Smooth muscle cell (in vitro differentiated cells): ENCODE results near the gene NID1. TPM values are rescaled to one million over a fixed set of nuclear protein-coding genes. Genes with fewer than 3 reads are reported as not detected.

Experiments used
- DNase-seq: peaks from one replicate; lab custom pipeline; 2025; ENCODE audit not compliant: unreplicated experiment; lab: John Stamatoyannopoulos, UW
- H2AFZ ChIP-seq: fragments of 200-600 bp; sonication (generic); 2 replicates; pipeline ENCODE4 v1.6.0; 2016; ENCODE audit warnings: antibody characterized with exemption, low read depth, mild to moderate bottlenecking
- H3F3A ChIP-seq: fragments of 200-600 bp; sonication (generic); 2 replicates; pipeline ENCODE4 v1.6.0; 2017; ENCODE audit warnings: antibody characterized with exemption, low read depth
- H3K27ac ChIP-seq: fragments of 200-600 bp; sonication (generic); 2 replicates; pipeline ENCODE4 v1.5.1; 2016; ENCODE audit warnings: low read depth, mild to moderate bottlenecking
- H3K27me3 ChIP-seq: fragments of 200-600 bp; sonication (generic); 2 replicates; pipeline ENCODE4 v1.6.1; 2016; ENCODE audit warnings: low read depth, mild to moderate bottlenecking
- H3K36me3 ChIP-seq: fragments of 200-600 bp; sonication (generic); 2 replicates; pipeline ENCODE4 v1.5.1; 2016; ENCODE audit warnings: low read depth
- H3K4me1 ChIP-seq: fragments of 200-600 bp; sonication (generic); 2 replicates; pipeline ENCODE4 v1.5.1; 2016; ENCODE audit warnings: low read depth
- H3K4me2 ChIP-seq: fragments of 200-600 bp; sonication (generic); 2 replicates; pipeline ENCODE4 v1.6.0; 2016; ENCODE audit warnings: mild to moderate bottlenecking
- H3K4me3 ChIP-seq: fragments of 200-600 bp; sonication (generic); 2 replicates; pipeline ENCODE4 v1.5.1; 2016; ENCODE audit warnings: mild to moderate bottlenecking
- H3K79me2 ChIP-seq: fragments of 200-600 bp; sonication (generic); 2 replicates; pipeline ENCODE4 v1.6.0; 2016; ENCODE audit warnings: low read depth, mild to moderate bottlenecking
- H3K9ac ChIP-seq: fragments of 200-600 bp; sonication (generic); 2 replicates; pipeline ENCODE4 v1.6.0; 2016; ENCODE audit warnings: low read depth
- H3K9me3 ChIP-seq: fragments of 200-600 bp; sonication (generic); replicated peaks from 2 replicates; pipeline ENCODE4 v1.5.1; 2016; ENCODE audit warnings: low read depth
- H4K20me1 ChIP-seq: fragments of 200-600 bp; sonication (generic); 2 replicates; pipeline ENCODE4 v1.6.0; 2016; ENCODE audit warnings: low read depth
- CTCF ChIP-seq: fragments of 200-600 bp; sonication (generic); IDR thresholded peaks from 2 replicates; pipeline ENCODE4 v1.5.1; 2017; ENCODE audit warnings: borderline replicate concordance, mild to moderate bottlenecking, antibody characterized with exemption; ENCODE audit not compliant: insufficient read depth, poor library complexity, severe bottlenecking
- WGBS: methylation state at CpG from one replicate; pipeline ENCODE4 v1.1.7; 2016; ENCODE audit warnings: low lambda C conversion rate; 5-methylcytosine and 5-hydroxymethylcytosine counted together
- polyA plus RNA-seq: library from polyadenylated mRNA; unstranded; fragments of >200 nt; fragmentation: Nextera tagmentation; extraction: Ambion mirVana; gene quantifications from 2 replicates; pipeline ENCODE4 v1.2.1, GENCODE V29; 2016
- total RNA-seq: library from RNA; depleted of rRNA; stranded (reverse); fragments of >200 nt; gene quantifications from 2 replicates; pipeline ENCODE4 v1.2.3, GENCODE V29; 2014

NID1 gene
- total and polyA plus RNA-seq, 2 experiments from 2014 or later: 52.9 to 74.1 TPM

DNA sequence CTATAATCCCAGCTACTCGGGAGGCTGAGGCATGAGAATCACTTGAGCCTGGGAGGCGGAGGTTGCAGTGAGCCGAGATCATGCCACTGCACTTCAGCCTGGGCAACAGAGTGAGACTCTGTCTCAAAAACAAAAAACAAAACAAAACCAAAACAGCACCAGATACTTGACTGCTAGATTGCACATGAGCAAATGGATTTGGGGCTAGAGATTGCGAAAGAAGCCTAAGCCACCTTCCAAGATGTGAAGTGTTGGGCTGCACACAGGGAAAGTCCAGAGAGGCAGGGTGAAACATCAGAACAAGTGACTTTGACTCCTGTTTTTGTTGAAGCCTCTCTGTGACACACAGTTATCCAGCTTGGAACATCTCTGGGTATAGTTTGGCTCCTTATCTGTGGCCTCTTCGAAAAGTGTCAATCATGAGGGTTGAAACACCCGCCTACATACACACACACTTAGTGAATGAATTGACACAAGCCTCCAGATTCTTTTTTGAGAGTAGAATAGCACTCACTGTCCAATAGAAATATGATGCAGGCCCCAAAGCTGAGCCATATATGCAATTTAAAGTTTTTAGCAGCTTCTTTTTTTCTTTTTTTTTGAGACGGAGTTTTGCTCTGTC is 43.2 kb upstream of the NID1 start:
- 94% methylated on average over 7 of the region's 7 CpGs for WGBS
- H3K79me2 ChIP-seq: no peaks in the 10 kb centered on the region
- no peaks in the 10 kb centered on the region for H3K9me3 ChIP-seq
- H3K36me3 ChIP-seq: no peaks in the 10 kb centered on the region
- no peaks in the 10 kb centered on the region for H3K4me1 ChIP-seq
- H4K20me1 ChIP-seq: no peaks in the 10 kb centered on the region
- H3K9ac ChIP-seq: no peak overlapping the region
- H2AFZ ChIP-seq: no peak overlapping the region
- H3K4me3 ChIP-seq: no peak overlapping the region
- H3K4me2 ChIP-seq: no peak overlapping the region
- H3K27me3 ChIP-seq: no peaks in the 10 kb centered on the region
- no peak for TF ChIP-seq CTCF
- no peaks in the 10 kb centered on the region for H3F3A ChIP-seq
- no peak overlapping the region for H3K27ac ChIP-seq
- no peak for DNase-seq

DNA sequence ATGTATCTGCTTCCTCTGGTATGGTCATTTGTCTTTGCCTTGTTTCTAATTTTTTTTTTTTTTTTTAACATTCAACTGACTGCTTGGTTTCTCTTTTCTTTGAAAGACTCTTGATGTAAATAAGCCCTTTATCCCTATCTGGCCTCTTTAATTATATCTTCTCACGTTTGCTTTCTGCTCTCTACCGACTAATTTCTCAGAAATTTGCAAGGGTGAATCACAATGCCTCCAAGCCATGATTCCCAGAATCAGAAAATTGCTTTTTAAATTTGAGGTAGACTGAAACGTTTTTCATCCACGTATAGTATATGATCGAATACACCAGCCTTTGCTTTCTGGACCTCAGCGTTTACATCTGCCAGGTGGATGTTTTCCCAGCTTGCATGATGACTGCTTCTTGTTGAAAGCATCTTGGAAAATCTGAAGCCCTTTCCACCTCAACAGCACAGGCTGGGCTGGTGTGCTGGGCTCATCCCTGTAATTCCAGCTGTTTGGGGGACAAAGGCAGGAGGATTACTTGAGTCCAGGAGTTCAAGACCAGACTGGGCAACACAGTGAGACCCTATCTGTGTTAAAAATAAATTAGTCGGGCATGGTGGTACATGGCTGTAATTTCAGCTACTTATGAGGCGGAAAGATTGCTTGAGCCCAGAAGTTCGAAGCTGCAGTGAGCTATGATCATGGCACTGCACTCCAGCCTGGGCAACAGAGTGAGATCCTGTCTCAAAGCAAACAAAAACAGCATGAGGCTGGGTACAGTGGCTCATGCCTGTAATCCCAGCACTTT is 42.4 kb upstream of the NID1 start:
- Histone ChIP-seq H3K9me3 (no peaks in the 10 kb centered on the region), H3K4me1 (no peaks in the 10 kb centered on the region), H3K36me3 (no peaks in the 10 kb centered on the region), H3K27ac (no peak overlapping the region), H3F3A (no peaks in the 10 kb centered on the region), H3K27me3 (no peaks in the 10 kb centered on the region), H2AFZ (no peak overlapping the region), H3K9ac (no peak overlapping the region), H3K4me2 (no peak overlapping the region), H4K20me1 (no peaks in the 10 kb centered on the region), H3K4me3 (no peak overlapping the region), H3K79me2 (no peaks in the 10 kb centered on the region)
- no peak for TF ChIP-seq CTCF
- WGBS: 78% methylated on average over 9 of the region's 9 CpGs
- no peak for DNase-seq

- TF ChIP-seq CTCF: peak; percentile 90
- H3K9ac ChIP-seq: no peak overlapping the region
- peaks cover 5% of the 10 kb centered on the region for H3K4me1 ChIP-seq
- no peaks in the 10 kb centered on the region for H3K36me3 ChIP-seq
- H3K4me2 ChIP-seq: peak overlapping the region; percentile 58
- 33% methylated on average over 13 of the region's 13 CpGs for WGBS
- no peaks in the 10 kb centered on the region for H3F3A ChIP-seq
- no peak overlapping the region for H2AFZ ChIP-seq
- no peak overlapping the region for H3K27ac ChIP-seq
- H3K79me2 ChIP-seq: no peaks in the 10 kb centered on the region
- no peaks in the 10 kb centered on the region for H3K27me3 ChIP-seq
- no peak overlapping the region for H3K4me3 ChIP-seq
- peak; percentile 8 for DNase-seq
- H3K9me3 ChIP-seq: no peaks in the 10 kb centered on the region
- H4K20me1 ChIP-seq: no peaks in the 10 kb centered on the region
These were observed 38.8 kb upstream of the NID1 start for GRCh38 chr1:236103646-236104218.
